OCI-LY7 (cell line): ENCODE data around the gene PLAC9.

Source experiments
- EZH2phosphoT487 ChIP-seq: fragments of 200-600 bp; sonication (generic); IDR thresholded peaks from 2 replicates; pipeline ENCODE4 v1.6.1; 2018; ENCODE audit warnings: low read depth, borderline replicate concordance, mild to moderate bottlenecking, mixed run types, antibody characterized with exemption, low read length, moderate library complexity, mixed read lengths
- TF ChIP-seq, protein P1 (sequence below): fragments of 200-600 bp; sonication (generic); conservative IDR thresholded peaks from 2 replicates; pipeline ENCODE4 v1.5.1; 2014; ENCODE audit warnings: mild to moderate bottlenecking, antibody characterized with exemption, low read length, moderate library complexity, mixed read lengths

DNA sequence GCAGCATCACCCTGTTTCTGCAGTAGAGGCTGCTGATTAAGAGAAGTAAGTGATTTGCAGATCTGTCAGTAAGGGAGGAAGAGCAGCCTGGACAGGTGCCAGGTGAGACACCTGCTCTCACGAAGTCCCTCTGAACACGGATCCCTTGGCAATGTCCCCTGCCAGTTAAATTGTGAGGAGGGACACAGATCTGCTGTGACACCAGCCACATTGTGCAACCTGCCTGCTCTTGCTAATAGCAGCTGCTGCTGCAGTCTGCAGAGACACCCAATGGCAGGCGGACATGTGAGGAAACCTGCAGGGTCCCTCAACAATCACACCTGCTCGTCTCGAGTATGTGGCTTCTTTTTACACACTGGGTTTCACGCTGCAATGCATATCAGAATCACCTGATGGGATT lies 40.9 kb downstream of the PLAC9 start:
- TF ChIP-seq, protein P1, sequence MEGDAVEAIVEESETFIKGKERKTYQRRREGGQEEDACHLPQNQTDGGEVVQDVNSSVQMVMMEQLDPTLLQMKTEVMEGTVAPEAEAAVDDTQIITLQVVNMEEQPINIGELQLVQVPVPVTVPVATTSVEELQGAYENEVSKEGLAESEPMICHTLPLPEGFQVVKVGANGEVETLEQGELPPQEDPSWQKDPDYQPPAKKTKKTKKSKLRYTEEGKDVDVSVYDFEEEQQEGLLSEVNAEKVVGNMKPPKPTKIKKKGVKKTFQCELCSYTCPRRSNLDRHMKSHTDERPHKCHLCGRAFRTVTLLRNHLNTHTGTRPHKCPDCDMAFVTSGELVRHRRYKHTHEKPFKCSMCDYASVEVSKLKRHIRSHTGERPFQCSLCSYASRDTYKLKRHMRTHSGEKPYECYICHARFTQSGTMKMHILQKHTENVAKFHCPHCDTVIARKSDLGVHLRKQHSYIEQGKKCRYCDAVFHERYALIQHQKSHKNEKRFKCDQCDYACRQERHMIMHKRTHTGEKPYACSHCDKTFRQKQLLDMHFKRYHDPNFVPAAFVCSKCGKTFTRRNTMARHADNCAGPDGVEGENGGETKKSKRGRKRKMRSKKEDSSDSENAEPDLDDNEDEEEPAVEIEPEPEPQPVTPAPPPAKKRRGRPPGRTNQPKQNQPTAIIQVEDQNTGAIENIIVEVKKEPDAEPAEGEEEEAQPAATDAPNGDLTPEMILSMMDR = no peak
- TF ChIP-seq EZH2phosphoT487 = no peak
